ENCODE data around the gene ATP5PB. TPM values are rescaled to one million over a fixed set of nuclear protein-coding genes. Genes with fewer than 3 reads are reported as not detected.

Gene ATP5PB
- total RNA-seq, 1 experiment from 2014 or later: 323 TPM

- Histone ChIP-seq H3K4me3 (replicated peaks in 1 of 2; ENCODE audit: low read depth in 1 of 2, low read length in 2 of 2) (no peak overlapping the region), H3K9me2 (ENCODE audit: insufficient read depth) (no peaks in the 10 kb centered on the region), H3K79me2 (ENCODE audit: insufficient read depth, low read length) (no peaks in the 10 kb centered on the region), H3K4me1 (ENCODE audit: control insufficient read depth in 1 of 2, insufficient read depth in 2 of 2, low read length in 2 of 2) (no peaks in the 10 kb centered on the region), H3K27me3 (ENCODE audit: insufficient read depth, low read length) (no peaks in the 10 kb centered on the region), H3K9ac (ENCODE audit: low read length) (no peak overlapping the region), H2AFZ (ENCODE audit: low read depth, low read length, poor library complexity, severe bottlenecking) (no peak overlapping the region), H4K20me1 (ENCODE audit: insufficient read depth) (no peaks in the 10 kb centered on the region), H3K9me3 (ENCODE audit: control insufficient read depth in 1 of 2, insufficient read depth in 1 of 2, low read depth in 1 of 2, low read length in 2 of 2) (no peaks in the 10 kb centered on the region), H3K27ac (ENCODE audit: low read depth, low read length) (no peak overlapping the region), H3K4me2 (ENCODE audit: low read length) (no peak overlapping the region), H3K36me3 (ENCODE audit: control insufficient read depth in 1 of 2, insufficient read depth in 2 of 2, low read length in 2 of 2) (no peaks in the 10 kb centered on the region)
- CTCF ChIA-PET: interaction anchor here (1.4 kb wide), 1 partner anchor 12 kb away, joined by 6 read pairs; no protein-coding TSS in a partner anchor
- intact Hi-C loops (cut with micrococcal nuclease): no loop called here
- DNase-seq (ENCODE audit: low read depth, low spot score) (no peak), ATAC-seq (no peak)
- no TSS peak for BruUV-seq (replicated peaks)
- TF ChIP-seq TCF7L2 (IDR thresholded peaks at IDR 0.05; ENCODE audit: borderline replicate concordance, extremely low read depth, insufficient read depth, insufficient read length) (no peak), ZFX (IDR thresholded peaks at IDR 0.05) (no peak), ATF3 (IDR thresholded peaks at IDR 0.05) (no peak), FOSL1 (IDR thresholded peaks at IDR 0.05; ENCODE audit: low read depth) (no peak), ZBTB33 (IDR thresholded peaks at IDR 0.05; ENCODE audit: extremely low read depth, insufficient replicate concordance, low read length) (no peak), ELF1 (IDR thresholded peaks at IDR 0.05; ENCODE audit: borderline replicate concordance, low read depth) (no peak), CTCF (IDR thresholded peaks at IDR 0.05 in 2 of 3, conservative IDR thresholded peaks at IDR 0.05 in 1 of 3; ENCODE audit: borderline replicate concordance in 1 of 3, insufficient read depth in 1 of 3, low read depth in 2 of 3, low read length in 2 of 3) (no peak), CEBPB (IDR thresholded peaks at IDR 0.05; ENCODE audit: low read depth) (no peak), EGR1 (IDR thresholded peaks at IDR 0.05; ENCODE audit: low read depth) (no peak), POLR2AphosphoS5 (IDR thresholded peaks at IDR 0.05; ENCODE audit: low read depth, low read length) (no peak), REST (IDR thresholded peaks at IDR 0.05; ENCODE audit: low read depth) (no peak), SIN3A (IDR thresholded peaks at IDR 0.05; ENCODE audit: low read depth) (no peak), SP1 (IDR thresholded peaks at IDR 0.05; ENCODE audit: low read depth) (no peak), RAD21 (IDR thresholded peaks at IDR 0.05; ENCODE audit: low read depth) (no peak), POLR2A (IDR thresholded peaks at IDR 0.05; ENCODE audit: borderline replicate concordance, extremely low read depth, insufficient read depth, insufficient read length) (no peak), JUND (IDR thresholded peaks at IDR 0.05) (no peak), EZH2phosphoT487 (IDR thresholded peaks at IDR 0.05; ENCODE audit: borderline replicate concordance) (no peak), CBX3 (IDR thresholded peaks at IDR 0.05; ENCODE audit: low read depth) (no peak)
- POLR2A ChIA-PET: no interaction called here
- RAD21 ChIA-PET (ENCODE audit: low non-redundant PET in 1 of 2, low total read pairs in 2 of 2, uncharacterized antibody in 2 of 2, unreplicated experiment in 2 of 2): no interaction called here
Measured at GRCh38 chr1:111469539-111469938, 20.3 kb downstream of the ATP5PB start.

Data from HCT116 (cell line).